ENCODE results near the gene HOXA10. TPM values are rescaled to one million over a fixed set of nuclear protein-coding genes. Genes with fewer than 3 reads are reported as not detected.

Gene HOXA10
- polyA plus RNA-seq, 3 donors = 0.09 to 3.2 (median 0.33) TPM

DNA sequence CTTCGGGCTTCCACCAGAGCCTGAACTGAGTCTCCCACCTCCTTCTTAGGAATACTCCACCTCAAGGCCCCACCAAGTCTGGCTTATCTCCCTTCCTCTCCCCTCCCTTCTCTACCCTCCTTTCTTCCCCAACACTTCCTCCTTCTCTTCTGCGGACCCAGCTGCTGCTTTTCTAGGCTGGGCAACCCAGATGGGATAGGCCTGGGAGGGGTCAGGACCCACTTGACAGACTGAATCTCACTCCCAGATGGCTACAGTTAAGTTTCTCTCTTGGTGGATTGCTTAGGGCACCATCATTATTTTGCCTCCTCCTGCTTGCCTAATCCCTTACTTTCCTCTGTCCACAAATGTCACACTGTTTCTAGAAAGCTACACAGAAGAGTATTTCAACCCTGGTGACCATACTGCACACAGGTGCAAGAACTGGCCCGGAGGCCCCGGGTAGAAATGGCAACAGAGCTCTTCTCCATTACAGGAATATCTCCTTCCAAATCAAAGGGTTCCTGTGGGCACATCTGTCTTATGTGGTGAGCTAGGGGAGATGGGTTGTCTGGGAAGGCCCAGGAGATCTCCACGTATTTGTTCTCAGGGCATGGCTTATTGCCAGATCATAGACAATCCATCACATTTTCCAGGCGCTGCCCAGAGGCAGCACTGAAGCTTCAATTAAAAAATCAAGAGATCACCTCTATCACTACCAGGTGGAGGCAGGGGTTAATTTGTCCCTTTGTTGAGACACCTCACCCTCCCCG is 16.1 kb upstream of the HOXA10 start:
- no peak overlapping the region for H3K4me3 ChIP-seq (replicated peaks in 1 of 3; ENCODE audit: low read depth in 2 of 3, low read length in 3 of 3)
- H3K27ac ChIP-seq (ENCODE audit: low read depth in 1 of 2, low read length in 2 of 2) = no peak overlapping the region
- intact Hi-C loops (cut with micrococcal nuclease) = loop anchor here (5.0 to 10.0 kb wide), 4 partner anchors 38 to 735 kb away; partner anchors contain the start of gene HOXA3 (in 2 of the 2)
- H3K9me3 ChIP-seq (replicated peaks in 1 of 2; ENCODE audit: control insufficient read depth in 1 of 2, insufficient read depth in 1 of 2, low read length in 2 of 2) = peaks cover 13 to 67% of the 10 kb centered on the region in 2 donors
- H3K4me2 ChIP-seq (replicated peaks; ENCODE audit: extremely low read depth, low read length, poor library complexity, severe bottlenecking) = no peak overlapping the region
- Mint-ChIP-seq H3K4me1 (peaks cover 67% of the 10 kb centered on the region), H3K27ac (peak overlapping the region in 1 of 7 donors; percentile 80), H3K9me3 (peaks cover 0 to 64% (median 37%) of the 10 kb centered on the region in 7 donors), H3K4me3 (peak overlapping the region; percentile 34 to 92), H3K27me3 (ENCODE audit: low read depth in 3 of 3) (peaks cover 97 to 99% (median 98%) of the 10 kb centered on the region in 3 donors), H3K36me3 (peaks cover 20 to 32% of the 10 kb centered on the region in 2 donors)
- no peak overlapping the region for H3K9ac ChIP-seq (ENCODE audit: insufficient read depth, low read length, poor library complexity, severe bottlenecking)
- peaks cover 50 to 52% of the 10 kb centered on the region in 2 donors for H3K4me1 ChIP-seq (ENCODE audit: control insufficient read depth in 1 of 2, insufficient read depth in 2 of 2, low read length in 2 of 2)
- 11% methylated on average over 2 of the region's 7 CpGs for WGBS (ENCODE audit: insufficient coverage)
- H3K79me2 ChIP-seq (ENCODE audit: insufficient read depth, low read length) = no peaks in the 10 kb centered on the region
- no peaks in the 10 kb centered on the region for H3K36me3 ChIP-seq (replicated peaks in 1 of 2; ENCODE audit: control insufficient read depth in 1 of 2, insufficient read depth in 2 of 2, low read length in 2 of 2)
- no peak overlapping the region for H2AFZ ChIP-seq (ENCODE audit: insufficient read depth, low read depth, low read length, poor library complexity, severe bottlenecking)
- DNase-seq = no peak
- peaks cover 96 to 98% of the 10 kb centered on the region in 2 donors for H3K27me3 ChIP-seq (ENCODE audit: control insufficient read depth in 2 of 2, insufficient read depth in 2 of 2, low read length in 2 of 2)
- no peaks in the 10 kb centered on the region for H4K20me1 ChIP-seq (ENCODE audit: insufficient read depth, low read length)
- TF ChIP-seq, protein P1, sequence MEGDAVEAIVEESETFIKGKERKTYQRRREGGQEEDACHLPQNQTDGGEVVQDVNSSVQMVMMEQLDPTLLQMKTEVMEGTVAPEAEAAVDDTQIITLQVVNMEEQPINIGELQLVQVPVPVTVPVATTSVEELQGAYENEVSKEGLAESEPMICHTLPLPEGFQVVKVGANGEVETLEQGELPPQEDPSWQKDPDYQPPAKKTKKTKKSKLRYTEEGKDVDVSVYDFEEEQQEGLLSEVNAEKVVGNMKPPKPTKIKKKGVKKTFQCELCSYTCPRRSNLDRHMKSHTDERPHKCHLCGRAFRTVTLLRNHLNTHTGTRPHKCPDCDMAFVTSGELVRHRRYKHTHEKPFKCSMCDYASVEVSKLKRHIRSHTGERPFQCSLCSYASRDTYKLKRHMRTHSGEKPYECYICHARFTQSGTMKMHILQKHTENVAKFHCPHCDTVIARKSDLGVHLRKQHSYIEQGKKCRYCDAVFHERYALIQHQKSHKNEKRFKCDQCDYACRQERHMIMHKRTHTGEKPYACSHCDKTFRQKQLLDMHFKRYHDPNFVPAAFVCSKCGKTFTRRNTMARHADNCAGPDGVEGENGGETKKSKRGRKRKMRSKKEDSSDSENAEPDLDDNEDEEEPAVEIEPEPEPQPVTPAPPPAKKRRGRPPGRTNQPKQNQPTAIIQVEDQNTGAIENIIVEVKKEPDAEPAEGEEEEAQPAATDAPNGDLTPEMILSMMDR (IDR thresholded peaks at IDR 0.05) = no peak

DNA sequence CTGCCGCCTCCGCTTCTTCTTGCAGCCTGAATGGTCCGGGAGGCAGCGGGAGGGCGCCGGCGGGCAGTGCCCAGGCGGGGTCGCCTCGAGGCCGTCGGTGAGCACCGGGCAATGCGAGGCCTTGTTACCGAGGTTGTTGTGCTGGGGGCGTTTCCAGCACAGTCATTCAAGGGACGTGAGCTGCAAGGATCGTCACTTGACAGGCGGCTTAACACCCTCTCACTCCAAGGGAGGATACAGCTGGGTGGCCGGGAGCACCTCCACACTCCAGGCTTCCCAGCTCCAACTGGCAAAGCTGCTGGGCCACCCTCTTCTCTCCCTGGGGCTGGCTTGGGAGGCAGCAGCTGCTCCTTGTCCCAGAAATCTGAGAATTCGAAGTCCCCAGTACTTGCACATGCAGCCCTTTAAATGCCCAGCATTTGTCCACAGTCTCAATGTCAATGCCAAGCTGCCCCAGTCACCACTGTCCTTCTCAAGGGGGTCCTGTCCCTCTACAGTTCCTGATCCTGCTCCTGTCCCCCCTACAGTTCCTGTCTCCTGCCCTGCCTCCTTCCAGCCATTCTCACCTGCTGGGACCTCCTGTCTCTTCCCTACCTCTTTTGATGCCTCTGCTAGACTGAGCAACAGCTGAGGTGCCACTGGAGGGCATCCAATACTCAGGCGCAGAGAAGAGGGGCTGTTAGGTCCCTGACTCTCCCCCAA is 15.3 kb upstream of the HOXA10 start:
- Histone ChIP-seq H3K79me2 (ENCODE audit: insufficient read depth, low read length) (no peaks in the 10 kb centered on the region), H3K27ac (ENCODE audit: low read depth in 1 of 2, low read length in 2 of 2) (no peak overlapping the region), H3K4me2 (replicated peaks; ENCODE audit: extremely low read depth, low read length, poor library complexity, severe bottlenecking) (peak overlapping the region; percentile 68), H4K20me1 (ENCODE audit: insufficient read depth, low read length) (no peaks in the 10 kb centered on the region), H2AFZ (ENCODE audit: insufficient read depth, low read depth, low read length, poor library complexity, severe bottlenecking) (peak overlapping the region; percentile 46), H3K36me3 (replicated peaks in 1 of 2; ENCODE audit: control insufficient read depth in 1 of 2, insufficient read depth in 2 of 2, low read length in 2 of 2) (no peaks in the 10 kb centered on the region), H3K9ac (ENCODE audit: insufficient read depth, low read length, poor library complexity, severe bottlenecking) (no peak overlapping the region), H3K9me3 (replicated peaks in 1 of 2; ENCODE audit: control insufficient read depth in 1 of 2, insufficient read depth in 1 of 2, low read length in 2 of 2) (peaks cover 17 to 66% of the 10 kb centered on the region in 2 donors), H3K4me1 (ENCODE audit: control insufficient read depth in 1 of 2, insufficient read depth in 2 of 2, low read length in 2 of 2) (peaks cover 57 to 59% of the 10 kb centered on the region in 2 donors), H3K27me3 (ENCODE audit: control insufficient read depth in 2 of 2, insufficient read depth in 2 of 2, low read length in 2 of 2) (peaks cover 95 to 98% of the 10 kb centered on the region in 2 donors), H3K4me3 (replicated peaks in 1 of 3; ENCODE audit: low read depth in 2 of 3, low read length in 3 of 3) (peak overlapping the region in 1 of 3 experiments; percentile 67)
- 17% methylated on average over 19 of the region's 22 CpGs for WGBS (ENCODE audit: insufficient coverage)
- intact Hi-C loops (cut with micrococcal nuclease) = loop anchor here (5.0 kb wide), 1 partner anchor 37 kb away; the partner anchor contains the start of gene HOXA3 (in 2 of the 2)
- Mint-ChIP-seq H3K9me3 (peaks cover 3 to 70% (median 41%) of the 10 kb centered on the region in 7 donors), H3K27me3 (ENCODE audit: low read depth in 3 of 3) (peaks cover 96 to 99% (median 98%) of the 10 kb centered on the region in 3 donors), H3K36me3 (peaks cover 20 to 36% of the 10 kb centered on the region in 2 donors), H3K4me3 (peak overlapping the region; percentile 83 to 92), H3K27ac (no peak overlapping the region), H3K4me1 (peaks cover 72% of the 10 kb centered on the region)
- DNase-seq = no peak
- TF ChIP-seq, protein P1 (IDR thresholded peaks at IDR 0.05) = no peak

Data from CD14-positive monocyte (primary cell).